Measurements from ENCODE around the gene BBS1.

BBS1 gene

DNA sequence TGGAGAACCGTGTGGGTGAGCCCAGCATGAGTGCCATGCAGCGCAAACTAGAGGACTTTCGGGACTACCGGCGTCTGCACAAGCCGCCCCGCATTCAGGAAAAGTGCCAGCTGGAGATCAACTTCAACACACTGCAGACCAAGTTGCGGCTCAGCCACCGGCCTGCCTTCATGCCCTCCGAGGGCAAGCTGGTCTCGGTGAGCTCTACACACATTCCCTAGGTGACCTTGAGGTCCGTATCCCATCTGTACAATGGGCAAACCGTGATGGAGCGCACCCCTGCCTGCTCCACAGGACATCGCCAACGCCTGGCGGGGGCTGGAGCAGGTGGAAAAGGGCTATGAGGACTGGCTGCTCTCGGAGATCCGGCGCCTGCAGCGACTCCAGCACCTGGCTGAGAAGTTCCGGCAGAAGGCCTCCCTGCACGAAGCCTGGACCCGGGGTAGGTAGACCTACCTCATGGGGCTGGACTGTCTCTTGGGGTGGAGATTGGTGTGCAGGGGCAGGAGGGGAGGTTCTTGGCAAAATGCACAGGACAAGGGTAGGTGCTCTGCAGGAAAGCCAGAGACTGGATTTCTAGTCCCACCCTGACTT is 47.4 kb downstream of the BBS1 start:
- TF ChIP-seq ZFX (IDR thresholded peaks at IDR 0.05): no peak
- TF ChIP-seq, protein P1, sequence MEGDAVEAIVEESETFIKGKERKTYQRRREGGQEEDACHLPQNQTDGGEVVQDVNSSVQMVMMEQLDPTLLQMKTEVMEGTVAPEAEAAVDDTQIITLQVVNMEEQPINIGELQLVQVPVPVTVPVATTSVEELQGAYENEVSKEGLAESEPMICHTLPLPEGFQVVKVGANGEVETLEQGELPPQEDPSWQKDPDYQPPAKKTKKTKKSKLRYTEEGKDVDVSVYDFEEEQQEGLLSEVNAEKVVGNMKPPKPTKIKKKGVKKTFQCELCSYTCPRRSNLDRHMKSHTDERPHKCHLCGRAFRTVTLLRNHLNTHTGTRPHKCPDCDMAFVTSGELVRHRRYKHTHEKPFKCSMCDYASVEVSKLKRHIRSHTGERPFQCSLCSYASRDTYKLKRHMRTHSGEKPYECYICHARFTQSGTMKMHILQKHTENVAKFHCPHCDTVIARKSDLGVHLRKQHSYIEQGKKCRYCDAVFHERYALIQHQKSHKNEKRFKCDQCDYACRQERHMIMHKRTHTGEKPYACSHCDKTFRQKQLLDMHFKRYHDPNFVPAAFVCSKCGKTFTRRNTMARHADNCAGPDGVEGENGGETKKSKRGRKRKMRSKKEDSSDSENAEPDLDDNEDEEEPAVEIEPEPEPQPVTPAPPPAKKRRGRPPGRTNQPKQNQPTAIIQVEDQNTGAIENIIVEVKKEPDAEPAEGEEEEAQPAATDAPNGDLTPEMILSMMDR (conservative IDR thresholded peaks at IDR 0.05): no peak
- no peak overlapping the region for H3K27ac ChIP-seq

DNA sequence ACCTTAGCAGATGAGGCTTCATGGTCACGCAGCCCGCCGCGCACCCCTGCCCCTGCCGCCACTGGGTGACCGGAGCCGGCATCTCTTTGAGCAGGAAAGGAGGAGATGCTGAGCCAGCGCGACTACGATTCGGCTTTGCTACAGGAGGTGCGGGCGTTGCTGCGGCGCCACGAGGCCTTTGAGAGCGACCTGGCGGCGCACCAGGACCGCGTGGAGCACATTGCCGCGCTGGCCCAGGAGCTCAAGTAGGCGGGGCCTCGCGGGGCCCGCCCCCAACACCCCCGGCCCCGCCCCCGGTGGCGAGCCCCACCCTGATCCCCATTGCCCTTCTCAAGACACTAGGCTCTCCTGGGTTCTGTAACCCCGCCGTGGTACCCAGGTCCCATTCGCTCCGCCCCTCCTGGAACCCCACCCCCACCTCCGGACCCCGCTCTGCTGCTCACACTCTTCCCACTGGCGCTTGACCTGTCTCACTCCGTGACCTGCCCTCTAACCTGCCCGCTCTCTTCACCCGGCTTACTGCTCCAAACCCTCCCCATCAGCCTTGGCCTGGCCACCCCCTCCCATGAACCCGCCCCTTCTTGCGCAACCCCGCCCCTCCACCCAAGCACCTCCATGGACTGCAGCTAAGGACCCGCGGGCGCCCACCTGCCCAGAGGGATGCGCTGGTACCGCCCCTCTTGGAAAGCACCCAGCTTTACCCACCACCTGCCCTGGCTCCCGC is 48.9 kb downstream of the BBS1 start:
- no peak for TF ChIP-seq ZFX (IDR thresholded peaks at IDR 0.05)
- TF ChIP-seq, protein P1 (conservative IDR thresholded peaks at IDR 0.05): no peak
- no peak overlapping the region for H3K27ac ChIP-seq

DNA sequence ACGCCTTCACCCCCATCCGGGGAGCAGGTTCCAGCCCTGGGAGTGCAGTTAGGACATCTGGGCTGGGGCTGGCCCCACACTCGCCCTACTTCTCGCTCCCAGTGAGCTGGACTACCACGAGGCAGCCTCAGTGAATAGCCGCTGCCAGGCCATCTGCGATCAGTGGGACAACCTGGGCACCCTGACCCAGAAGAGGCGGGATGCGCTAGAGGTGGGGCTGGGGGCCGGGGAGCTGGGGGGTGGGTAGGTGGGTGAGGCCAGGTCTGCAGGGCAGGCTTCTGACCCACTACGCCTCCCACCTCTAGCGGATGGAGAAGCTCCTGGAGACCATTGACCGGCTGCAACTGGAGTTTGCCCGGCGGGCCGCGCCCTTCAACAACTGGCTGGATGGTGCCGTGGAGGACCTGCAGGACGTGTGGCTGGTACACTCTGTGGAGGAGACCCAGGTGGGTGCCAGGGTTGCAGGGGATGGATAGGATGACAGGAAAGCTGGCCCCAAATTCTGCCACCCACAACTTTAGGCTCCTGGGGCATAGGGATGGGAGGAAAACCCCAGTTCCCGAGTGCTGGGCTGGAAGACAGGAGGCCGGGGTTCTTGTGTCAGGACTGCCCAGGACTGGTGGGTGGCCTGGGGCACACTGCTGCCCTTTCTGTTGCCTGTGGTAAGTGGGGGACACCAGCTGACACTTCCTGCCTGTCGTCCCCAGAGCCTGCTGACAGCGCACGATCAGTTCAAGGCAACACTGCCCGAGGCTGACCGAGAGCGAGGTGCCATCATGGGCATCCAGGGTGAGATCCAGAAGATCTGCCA is 49.6 kb downstream of the BBS1 start:
- no peak for TF ChIP-seq ZFX (IDR thresholded peaks at IDR 0.05)
- TF ChIP-seq, protein P1 (conservative IDR thresholded peaks at IDR 0.05): no peak
- H3K27ac ChIP-seq: no peak overlapping the region

DNA sequence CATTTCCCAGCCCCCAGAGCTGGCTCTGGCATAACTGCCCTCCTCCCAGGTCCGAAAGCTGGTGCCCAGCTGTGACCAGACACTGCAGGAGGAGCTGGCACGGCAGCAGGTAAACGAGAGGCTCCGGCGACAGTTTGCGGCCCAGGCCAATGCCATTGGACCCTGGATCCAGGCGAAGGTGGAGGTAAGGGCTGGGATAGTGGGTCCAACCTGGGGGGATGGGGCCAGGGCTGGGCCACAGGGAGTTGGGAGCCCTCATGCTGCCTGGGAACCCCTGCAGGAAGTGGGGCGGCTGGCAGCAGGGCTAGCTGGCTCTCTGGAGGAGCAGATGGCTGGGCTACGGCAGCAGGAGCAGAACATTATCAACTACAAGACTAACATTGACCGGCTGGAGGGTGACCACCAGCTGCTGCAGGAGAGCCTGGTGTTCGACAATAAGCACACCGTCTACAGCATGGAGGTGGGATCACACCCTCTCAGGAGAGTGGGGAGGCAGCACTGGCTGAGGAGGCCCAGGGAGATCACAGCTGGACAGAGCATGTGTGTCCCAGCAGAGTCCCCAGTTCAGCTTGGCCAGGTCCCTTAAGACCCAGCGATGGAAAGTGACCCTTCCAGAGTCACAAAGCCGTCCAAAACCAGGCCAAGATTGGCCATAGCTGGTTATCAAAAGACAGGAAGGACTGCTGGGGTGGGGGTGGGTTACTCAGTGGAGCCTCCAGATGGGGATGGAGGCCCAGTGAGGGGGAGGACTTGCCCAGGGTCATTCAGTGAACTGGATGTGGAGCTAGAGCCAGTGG is 50.9 kb downstream of the BBS1 start:
- TF ChIP-seq, protein P1 (conservative IDR thresholded peaks at IDR 0.05): no peak
- TF ChIP-seq ZFX (IDR thresholded peaks at IDR 0.05): no peak
- no peak overlapping the region for H3K27ac ChIP-seq

DNA sequence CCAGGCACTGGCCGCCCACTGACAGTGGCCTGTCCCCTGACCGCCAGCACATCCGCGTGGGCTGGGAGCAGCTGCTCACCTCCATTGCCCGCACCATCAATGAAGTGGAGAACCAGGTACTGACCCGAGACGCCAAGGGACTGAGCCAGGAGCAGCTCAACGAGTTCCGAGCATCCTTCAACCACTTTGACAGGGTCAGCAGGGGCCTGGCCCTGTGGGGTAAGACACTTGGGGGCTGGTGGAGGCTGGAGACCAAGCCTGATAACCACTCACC is 51.5 kb downstream of the BBS1 start:
- TF ChIP-seq, protein P1 (conservative IDR thresholded peaks at IDR 0.05): no peak
- no peak for TF ChIP-seq ZFX (IDR thresholded peaks at IDR 0.05)
- H3K27ac ChIP-seq: no peak overlapping the region

DNA sequence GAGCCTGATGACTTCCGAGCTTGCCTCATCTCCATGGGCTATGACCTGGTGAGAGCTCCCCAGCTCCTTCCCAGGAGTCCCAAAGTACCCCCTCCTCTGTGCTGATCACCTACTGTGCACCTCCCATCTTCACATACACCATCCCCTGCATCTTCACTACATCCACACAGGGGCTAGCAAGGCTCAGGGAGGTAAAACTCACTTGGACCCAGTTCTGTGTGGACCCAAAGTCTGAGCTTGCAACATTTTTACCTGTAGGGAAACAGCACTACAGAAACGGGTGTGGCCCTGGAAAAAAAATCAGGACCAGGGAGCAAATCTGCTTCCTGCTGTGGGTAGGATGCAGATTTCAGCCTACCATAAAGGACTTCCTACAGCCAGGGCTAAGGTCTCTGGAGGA is 51.8 kb downstream of the BBS1 start:
- H3K27ac ChIP-seq: no peak overlapping the region
- TF ChIP-seq ZFX (IDR thresholded peaks at IDR 0.05): no peak
- TF ChIP-seq, protein P1 (conservative IDR thresholded peaks at IDR 0.05): no peak

Measured in C4-2B (cell line).